ENCODE data around the gene CD48.

- TF ChIP-seq, protein P1, sequence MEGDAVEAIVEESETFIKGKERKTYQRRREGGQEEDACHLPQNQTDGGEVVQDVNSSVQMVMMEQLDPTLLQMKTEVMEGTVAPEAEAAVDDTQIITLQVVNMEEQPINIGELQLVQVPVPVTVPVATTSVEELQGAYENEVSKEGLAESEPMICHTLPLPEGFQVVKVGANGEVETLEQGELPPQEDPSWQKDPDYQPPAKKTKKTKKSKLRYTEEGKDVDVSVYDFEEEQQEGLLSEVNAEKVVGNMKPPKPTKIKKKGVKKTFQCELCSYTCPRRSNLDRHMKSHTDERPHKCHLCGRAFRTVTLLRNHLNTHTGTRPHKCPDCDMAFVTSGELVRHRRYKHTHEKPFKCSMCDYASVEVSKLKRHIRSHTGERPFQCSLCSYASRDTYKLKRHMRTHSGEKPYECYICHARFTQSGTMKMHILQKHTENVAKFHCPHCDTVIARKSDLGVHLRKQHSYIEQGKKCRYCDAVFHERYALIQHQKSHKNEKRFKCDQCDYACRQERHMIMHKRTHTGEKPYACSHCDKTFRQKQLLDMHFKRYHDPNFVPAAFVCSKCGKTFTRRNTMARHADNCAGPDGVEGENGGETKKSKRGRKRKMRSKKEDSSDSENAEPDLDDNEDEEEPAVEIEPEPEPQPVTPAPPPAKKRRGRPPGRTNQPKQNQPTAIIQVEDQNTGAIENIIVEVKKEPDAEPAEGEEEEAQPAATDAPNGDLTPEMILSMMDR (IDR thresholded peaks at IDR 0.05), result no peak
- TF ChIP-seq POLR2A (IDR thresholded peaks at IDR 0.05) (no peak), EP300 (IDR thresholded peaks at IDR 0.05) (no peak)
These were observed 33.4 kb upstream of the CD48 start for GRCh38 chr1:160744852-160745520.

Measured in upper lobe of left lung (tissue), 4 donors.